ENCODE measurements around the gene NKD1.

NKD1 gene

DNA sequence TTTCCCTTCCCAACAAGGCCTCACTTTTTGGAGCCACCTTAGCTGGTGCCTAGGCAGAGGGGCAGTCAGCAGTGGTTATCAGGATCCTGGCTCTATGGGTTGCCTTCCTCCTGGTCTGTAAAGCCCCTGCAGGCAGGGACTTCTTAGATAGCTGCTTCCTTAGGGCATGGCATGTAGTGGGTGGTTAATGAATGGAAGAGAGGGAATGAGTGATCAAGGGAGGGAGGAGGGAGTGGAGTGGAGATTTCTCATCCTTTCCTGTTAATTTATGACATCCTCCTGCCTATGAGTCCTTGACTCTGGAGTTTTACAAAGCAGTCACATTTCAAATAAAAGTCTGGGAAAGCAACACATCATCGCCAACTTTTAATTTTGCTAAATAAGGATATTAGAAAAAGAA, 92.2 kb downstream of the NKD1 start:
- peaks cover 5% of the 10 kb centered on the region for H3K9me3 ChIP-seq (ENCODE audit: control insufficient read depth, low read length)
- no peak overlapping the region for H3K4me3 ChIP-seq (ENCODE audit: low read length)
- no peak for DNase-seq (ENCODE audit: low read depth)
- H3K4me1 ChIP-seq (ENCODE audit: control insufficient read depth, insufficient read depth, low read length), result no peaks in the 10 kb centered on the region
- peaks cover 44% of the 10 kb centered on the region for H3K27me3 ChIP-seq (replicated peaks; ENCODE audit: control insufficient read depth, insufficient read depth, low read length)
- H3K36me3 ChIP-seq (ENCODE audit: control insufficient read depth, insufficient read depth, low read length, severe bottlenecking), result no peaks in the 10 kb centered on the region
- H3K9ac ChIP-seq (ENCODE audit: low read length), result no peak overlapping the region

DNA sequence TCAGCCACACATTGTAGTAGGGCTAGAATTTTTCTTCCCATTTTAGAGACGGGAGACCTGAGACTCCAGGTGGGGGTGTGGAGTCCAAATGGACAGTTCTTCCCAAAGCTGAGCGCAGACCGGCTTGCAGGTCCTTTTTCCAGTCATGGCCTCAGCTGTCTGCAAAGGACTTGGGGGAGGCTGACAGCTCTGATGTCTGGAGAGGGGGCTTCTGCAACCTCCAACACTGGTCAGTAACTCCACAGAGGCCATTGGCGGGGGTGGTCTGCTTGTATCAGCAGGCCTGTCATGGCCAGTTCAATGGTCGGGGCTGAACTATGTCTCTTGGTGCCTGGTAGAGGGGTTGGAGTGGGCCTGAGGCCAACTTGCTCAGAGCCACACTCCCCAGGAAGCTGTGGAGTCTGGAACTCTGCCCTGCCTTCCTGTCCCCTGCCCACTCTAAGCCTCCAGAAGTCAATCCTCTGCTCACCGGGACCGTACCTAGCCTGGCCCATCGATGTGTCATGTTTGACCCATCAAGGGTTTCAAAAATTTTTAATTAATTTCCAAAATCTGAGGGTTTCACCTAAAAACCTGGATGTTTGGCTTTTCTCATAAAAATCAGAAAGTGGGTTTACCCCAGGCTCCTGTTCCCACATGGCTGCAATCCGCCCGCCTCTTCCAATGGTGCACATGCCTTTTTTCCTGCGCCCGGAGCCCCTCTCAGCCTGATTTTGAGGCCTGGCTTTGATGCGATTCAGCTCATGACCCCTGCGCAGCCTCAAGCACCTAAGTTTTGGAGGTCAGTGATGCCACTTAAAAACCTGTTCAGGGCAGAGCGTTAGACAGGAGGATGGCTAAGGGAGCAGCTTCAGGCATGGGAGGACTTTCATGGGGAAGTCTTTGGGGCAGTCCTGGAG, 93.0 kb downstream of the NKD1 start:
- no peaks in the 10 kb centered on the region for H3K4me1 ChIP-seq (ENCODE audit: control insufficient read depth, insufficient read depth, low read length)
- peaks cover 38% of the 10 kb centered on the region for H3K27me3 ChIP-seq (replicated peaks; ENCODE audit: control insufficient read depth, insufficient read depth, low read length)
- DNase-seq (ENCODE audit: low read depth), result no peak
- no peak overlapping the region for H3K9ac ChIP-seq (ENCODE audit: low read length)
- no peak overlapping the region for H3K4me3 ChIP-seq (ENCODE audit: low read length)
- no peaks in the 10 kb centered on the region for H3K36me3 ChIP-seq (ENCODE audit: control insufficient read depth, insufficient read depth, low read length, severe bottlenecking)
- peaks cover 5% of the 10 kb centered on the region for H3K9me3 ChIP-seq (ENCODE audit: control insufficient read depth, low read length)

DNA sequence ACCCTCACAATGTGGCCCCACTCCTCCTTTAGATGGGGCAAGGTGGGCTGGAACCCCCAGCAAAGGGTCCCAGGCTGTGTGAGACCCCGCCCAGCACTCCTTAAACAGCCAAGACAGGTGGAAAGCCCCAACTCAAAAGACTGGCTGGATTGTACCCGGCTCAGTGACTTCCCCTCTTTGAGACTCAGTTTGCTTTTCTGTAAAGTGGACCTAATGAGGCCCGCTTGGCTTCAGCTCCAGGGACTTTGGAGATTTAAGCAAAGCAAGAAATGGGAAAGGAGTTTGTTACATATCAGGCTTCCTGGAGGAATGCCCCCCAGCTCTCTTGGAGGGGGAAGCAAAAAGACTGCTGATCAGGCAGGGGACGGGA, 93.6 kb downstream of the NKD1 start:
- no peak for DNase-seq (ENCODE audit: low read depth)

DNA sequence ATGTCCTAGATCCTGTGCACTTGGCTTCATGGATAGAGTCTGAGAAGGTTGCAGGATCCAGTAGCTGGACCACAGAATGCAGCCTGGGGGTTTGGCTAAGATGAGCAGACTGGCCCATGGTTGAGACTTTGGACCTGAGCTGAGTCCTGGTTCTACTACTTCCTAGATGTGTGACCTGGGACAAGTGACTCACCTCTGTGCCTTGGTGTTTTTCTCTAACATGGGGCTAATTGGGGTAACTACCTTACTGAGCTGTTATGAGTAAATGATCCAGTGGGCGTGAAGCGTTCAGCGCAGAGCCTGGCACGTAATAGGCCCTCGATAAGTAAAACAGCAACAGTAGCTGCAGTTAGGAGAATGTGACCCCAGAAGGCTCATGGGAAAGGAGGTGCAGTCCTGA, 94.2 kb downstream of the NKD1 start:
- Histone ChIP-seq H3K4me3 (ENCODE audit: low read length) (no peak overlapping the region), H3K9me3 (ENCODE audit: control insufficient read depth, low read length) (peaks cover 5% of the 10 kb centered on the region), H3K27me3 (replicated peaks; ENCODE audit: control insufficient read depth, insufficient read depth, low read length) (peaks cover 42% of the 10 kb centered on the region), H3K4me1 (ENCODE audit: control insufficient read depth, insufficient read depth, low read length) (no peaks in the 10 kb centered on the region), H3K9ac (ENCODE audit: low read length) (no peak overlapping the region), H3K36me3 (ENCODE audit: control insufficient read depth, insufficient read depth, low read length, severe bottlenecking) (no peaks in the 10 kb centered on the region)
- DNase-seq (ENCODE audit: low read depth), result no peak

More for the DNA sequence above, 93.6 kb downstream of the NKD1 start:
- no peak overlapping the region for H3K4me3 ChIP-seq (ENCODE audit: low read length)
- H3K4me1 ChIP-seq (ENCODE audit: control insufficient read depth, insufficient read depth, low read length), result no peaks in the 10 kb centered on the region
- peaks cover 36% of the 10 kb centered on the region for H3K27me3 ChIP-seq (replicated peaks; ENCODE audit: control insufficient read depth, insufficient read depth, low read length)
- H3K9me3 ChIP-seq (ENCODE audit: control insufficient read depth, low read length), result peaks cover 5% of the 10 kb centered on the region
- no peaks in the 10 kb centered on the region for H3K36me3 ChIP-seq (ENCODE audit: control insufficient read depth, insufficient read depth, low read length, severe bottlenecking)
- H3K9ac ChIP-seq (ENCODE audit: low read length), result no peak overlapping the region

DNA sequence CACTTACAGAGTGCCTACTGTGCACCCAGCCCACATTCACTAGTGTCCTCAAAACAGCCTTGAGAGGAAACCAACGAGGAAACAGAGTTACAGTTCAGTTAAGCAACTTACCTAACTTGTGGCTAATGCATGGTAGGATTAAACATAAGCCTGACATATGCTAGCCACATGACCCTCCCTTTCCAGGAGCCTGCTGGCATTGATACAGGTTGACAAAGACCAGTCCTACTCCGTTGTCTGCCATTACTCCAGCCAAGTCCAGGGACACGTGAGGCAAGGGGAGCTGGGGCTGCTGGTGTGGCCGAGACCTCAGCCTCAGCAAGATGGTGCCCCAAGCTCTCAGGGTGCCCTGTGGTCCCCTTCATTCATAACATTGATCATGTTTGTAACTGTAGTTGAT, 95.0 kb downstream of the NKD1 start:
- Histone ChIP-seq H3K27me3 (replicated peaks; ENCODE audit: control insufficient read depth, insufficient read depth, low read length) (peaks cover 49% of the 10 kb centered on the region), H3K9me3 (ENCODE audit: control insufficient read depth, low read length) (peaks cover 5% of the 10 kb centered on the region), H3K4me3 (ENCODE audit: low read length) (no peak overlapping the region), H3K9ac (ENCODE audit: low read length) (no peak overlapping the region), H3K4me1 (ENCODE audit: control insufficient read depth, insufficient read depth, low read length) (no peaks in the 10 kb centered on the region), H3K36me3 (ENCODE audit: control insufficient read depth, insufficient read depth, low read length, severe bottlenecking) (no peaks in the 10 kb centered on the region)
- DNase-seq (ENCODE audit: low read depth), result no peak

- H3K4me3 ChIP-seq (ENCODE audit: low read length), result no peak overlapping the region
- peaks cover 57% of the 10 kb centered on the region for H3K27me3 ChIP-seq (replicated peaks; ENCODE audit: control insufficient read depth, insufficient read depth, low read length)
- H3K4me1 ChIP-seq (ENCODE audit: control insufficient read depth, insufficient read depth, low read length), result no peaks in the 10 kb centered on the region
- H3K9me3 ChIP-seq (ENCODE audit: control insufficient read depth, low read length), result peaks cover 9% of the 10 kb centered on the region
- no peak for DNase-seq (ENCODE audit: low read depth)
- no peaks in the 10 kb centered on the region for H3K36me3 ChIP-seq (ENCODE audit: control insufficient read depth, insufficient read depth, low read length, severe bottlenecking)
- H3K9ac ChIP-seq (ENCODE audit: low read length), result no peak overlapping the region
Observed at GRCh38 chr16:50644245-50644644, 96.0 kb downstream of the NKD1 start.

DNA sequence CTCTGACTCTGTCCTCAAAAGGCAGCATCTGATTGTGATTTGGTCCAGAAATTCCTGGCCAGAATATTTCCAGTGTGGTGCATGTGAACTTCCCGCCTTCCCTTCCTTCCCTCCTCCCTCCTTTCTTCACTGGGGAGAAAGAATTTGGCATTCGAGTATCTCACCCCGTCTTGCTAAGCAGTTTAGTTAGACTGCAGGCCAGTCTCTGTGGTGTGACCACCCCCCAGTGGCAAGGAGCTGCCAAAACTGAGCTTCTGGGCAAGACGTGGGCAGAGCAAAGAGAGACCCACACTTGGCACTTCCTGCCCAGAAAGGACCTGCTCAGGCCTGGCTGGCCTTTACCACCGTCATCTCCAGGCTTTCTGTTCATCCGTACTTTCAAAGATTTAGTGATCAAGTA, 96.5 kb downstream of the NKD1 start:
- no peak overlapping the region for H3K9ac ChIP-seq (ENCODE audit: low read length)
- peak; percentile 30 for DNase-seq (ENCODE audit: low read depth)
- H3K4me3 ChIP-seq (ENCODE audit: low read length), result no peak overlapping the region
- peaks cover 9% of the 10 kb centered on the region for H3K9me3 ChIP-seq (ENCODE audit: control insufficient read depth, low read length)
- no peaks in the 10 kb centered on the region for H3K4me1 ChIP-seq (ENCODE audit: control insufficient read depth, insufficient read depth, low read length)
- H3K27me3 ChIP-seq (replicated peaks; ENCODE audit: control insufficient read depth, insufficient read depth, low read length), result peaks cover 57% of the 10 kb centered on the region
- no peaks in the 10 kb centered on the region for H3K36me3 ChIP-seq (ENCODE audit: control insufficient read depth, insufficient read depth, low read length, severe bottlenecking)

DNA sequence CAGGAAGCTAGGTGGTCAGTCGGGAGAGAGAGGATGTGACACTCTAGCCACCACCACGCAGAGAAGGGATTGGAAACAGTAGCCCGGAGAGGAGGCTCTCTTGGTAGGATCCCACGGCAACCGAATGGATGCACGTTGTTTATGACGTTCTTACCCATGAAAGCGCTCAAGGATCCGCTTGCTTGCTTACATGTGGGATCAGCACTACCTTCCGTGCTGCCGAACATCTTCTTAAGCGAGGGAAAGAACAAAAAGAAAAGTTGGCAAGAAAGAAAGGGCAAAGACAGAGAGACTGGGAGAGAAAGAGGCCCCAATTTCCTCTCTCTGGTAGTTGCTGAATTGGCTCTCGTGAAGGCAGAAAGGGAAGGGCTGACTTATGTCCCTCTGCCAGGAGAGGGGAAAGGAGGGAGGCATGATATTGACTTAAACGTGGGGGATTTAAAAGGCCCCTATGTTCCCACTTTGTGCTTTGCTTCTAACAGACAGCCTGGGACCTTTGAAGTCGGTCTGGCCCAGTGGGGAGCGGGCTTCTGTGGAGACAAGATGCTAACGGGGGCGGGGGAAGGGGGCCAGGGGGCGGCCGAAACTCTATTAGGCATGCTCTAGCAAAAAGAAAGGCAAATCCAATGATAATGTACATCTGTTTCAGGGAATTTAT, 97.5 kb downstream of the NKD1 start:
- Histone ChIP-seq H3K36me3 (ENCODE audit: control insufficient read depth, insufficient read depth, low read length, severe bottlenecking) (no peaks in the 10 kb centered on the region), H3K4me3 (ENCODE audit: low read length) (no peak overlapping the region), H3K9ac (ENCODE audit: low read length) (no peak overlapping the region), H3K4me1 (ENCODE audit: control insufficient read depth, insufficient read depth, low read length) (no peaks in the 10 kb centered on the region), H3K27me3 (replicated peaks; ENCODE audit: control insufficient read depth, insufficient read depth, low read length) (peaks cover 57% of the 10 kb centered on the region), H3K9me3 (ENCODE audit: control insufficient read depth, low read length) (peaks cover 9% of the 10 kb centered on the region)
- DNase-seq (ENCODE audit: low read depth), result no peak

GRCh38 chr16:50646345-50646744, 98.1 kb downstream of the NKD1 start:
- Histone ChIP-seq H3K4me1 (ENCODE audit: control insufficient read depth, insufficient read depth, low read length) (no peaks in the 10 kb centered on the region), H3K27me3 (replicated peaks; ENCODE audit: control insufficient read depth, insufficient read depth, low read length) (peaks cover 57% of the 10 kb centered on the region)
- no peak for DNase-seq (ENCODE audit: low read depth)

DNA sequence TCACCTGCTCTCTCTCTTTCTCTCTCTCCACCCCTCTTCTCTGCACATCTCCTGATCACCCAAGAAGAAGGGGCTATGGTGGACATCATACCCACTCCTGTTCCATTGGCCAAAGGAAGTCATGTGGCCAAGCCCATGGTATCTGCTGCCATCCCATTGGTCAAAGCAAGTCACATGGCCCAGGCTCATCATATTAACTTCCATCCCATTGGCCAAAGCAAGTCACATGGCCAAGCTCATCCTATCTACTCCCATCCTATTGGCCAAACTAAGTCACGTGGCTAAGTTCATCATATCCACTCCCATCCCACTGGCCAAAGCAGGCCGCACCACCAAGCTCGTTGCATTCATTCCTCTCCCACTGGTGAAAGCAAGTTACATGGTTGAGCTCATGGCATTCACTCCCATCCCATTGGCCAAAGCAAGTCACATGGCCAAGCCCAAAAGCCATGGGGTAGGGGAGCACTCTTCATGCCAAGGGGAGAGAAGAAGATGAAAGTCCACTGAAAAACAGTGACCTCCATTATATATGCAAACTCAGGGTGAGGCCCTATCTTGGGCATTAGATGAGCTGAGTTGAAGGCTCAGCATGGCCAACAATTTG, 103.7 kb downstream of the NKD1 start:
- Histone ChIP-seq H3K9ac (ENCODE audit: low read length) (no peak overlapping the region), H3K9me3 (ENCODE audit: control insufficient read depth, low read length) (peaks cover 4% of the 10 kb centered on the region), H3K4me1 (ENCODE audit: control insufficient read depth, insufficient read depth, low read length) (no peaks in the 10 kb centered on the region), H3K36me3 (ENCODE audit: control insufficient read depth, insufficient read depth, low read length, severe bottlenecking) (no peaks in the 10 kb centered on the region), H3K4me3 (ENCODE audit: low read length) (no peak overlapping the region), H3K27me3 (replicated peaks; ENCODE audit: control insufficient read depth, insufficient read depth, low read length) (peaks cover 35% of the 10 kb centered on the region)
- DNase-seq (ENCODE audit: low read depth), result no peak

More at GRCh38 chr16:50646345-50646744, 98.1 kb downstream of the NKD1 start:
- H3K9ac ChIP-seq (ENCODE audit: low read length), result no peak overlapping the region
- no peak overlapping the region for H3K4me3 ChIP-seq (ENCODE audit: low read length)
- H3K9me3 ChIP-seq (ENCODE audit: control insufficient read depth, low read length), result peaks cover 9% of the 10 kb centered on the region
- H3K36me3 ChIP-seq (ENCODE audit: control insufficient read depth, insufficient read depth, low read length, severe bottlenecking), result no peaks in the 10 kb centered on the region

DNA sequence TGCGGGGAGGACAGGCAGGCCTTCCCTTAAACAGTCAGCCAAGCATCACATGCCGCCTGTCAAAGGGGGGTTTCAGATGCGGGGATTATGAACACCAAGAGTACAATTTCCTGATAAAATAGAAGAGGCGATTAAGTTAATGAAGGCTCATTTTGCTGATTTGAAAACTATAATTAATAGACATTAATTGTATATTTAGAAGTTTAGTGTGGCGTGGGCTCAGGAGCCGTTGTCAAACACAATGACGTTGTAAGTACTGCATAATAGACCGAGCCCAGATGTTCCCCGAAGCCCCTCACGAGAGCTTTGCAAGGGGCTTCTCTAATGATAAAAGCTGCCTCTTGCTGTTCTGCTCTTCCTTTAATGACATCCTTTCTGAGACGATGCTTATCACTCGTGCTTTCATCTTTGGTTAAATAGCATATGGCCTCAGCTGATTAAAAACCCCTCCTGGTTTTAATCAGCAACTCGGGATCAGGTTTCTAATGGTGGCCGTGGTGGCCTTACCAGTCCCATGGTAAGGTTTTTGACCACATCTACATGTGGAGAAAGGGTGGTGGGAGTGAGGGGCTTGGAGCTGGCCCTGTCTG, 104.7 kb downstream of the NKD1 start:
- Histone ChIP-seq H3K9me3 (ENCODE audit: control insufficient read depth, low read length) (peaks cover 4% of the 10 kb centered on the region), H3K4me1 (ENCODE audit: control insufficient read depth, insufficient read depth, low read length) (no peaks in the 10 kb centered on the region), H3K36me3 (ENCODE audit: control insufficient read depth, insufficient read depth, low read length, severe bottlenecking) (no peaks in the 10 kb centered on the region), H3K27me3 (replicated peaks; ENCODE audit: control insufficient read depth, insufficient read depth, low read length) (peaks cover 27% of the 10 kb centered on the region), H3K9ac (ENCODE audit: low read length) (no peak overlapping the region), H3K4me3 (ENCODE audit: low read length) (no peak overlapping the region)
- no peak for DNase-seq (ENCODE audit: low read depth)
